Upper lobe of right lung (tissue), 1 donor: ENCODE results near the gene RFTN1. TPM values are rescaled to one million over a fixed set of nuclear protein-coding genes. Genes with fewer than 3 reads are reported as not detected.

Source experiments
- ATAC-seq: fragments of 200-7000 bp; cut with Tn5 transposase; one replicate; pipeline ENCODE4 v1.9.1; 2020; ENCODE audit warnings: mild to moderate bottlenecking, moderate library complexity
- DNase-seq: peaks from one replicate; pipeline ENCODE4 v3.0.0-alpha.2; 2020
- H3K27ac ChIP-seq: fragments of 200-600 bp; one replicate; pipeline ENCODE4 v1.8.0; 2022
- H3K27me3 ChIP-seq: fragments of 200-600 bp; one replicate; pipeline ENCODE4 v1.8.0; 2022; ENCODE audit warnings: mild to moderate bottlenecking
- H3K36me3 ChIP-seq: fragments of 200-600 bp; one replicate; pipeline ENCODE4 v1.8.0; 2022
- H3K4me1 ChIP-seq: fragments of 200-600 bp; one replicate; pipeline ENCODE4 v1.8.0; 2022
- H3K4me3 ChIP-seq: fragments of 200-600 bp; one replicate; pipeline ENCODE4 v1.8.0; 2022; ENCODE audit warnings: mild to moderate bottlenecking
- H3K9me3 ChIP-seq: fragments of 200-600 bp; one replicate; pipeline ENCODE4 v1.8.0; 2022
- intact Hi-C: fragments of 100-400 bp; cut with DNase I; formaldehyde crosslinking; loops from one replicate; pipeline ENCODE4 v1.11.0; 2022
- total RNA-seq: library from RNA; stranded (reverse); fragmentation: NEBNext Ultra II Directional; extraction: Animal tissue kit (Norgen Biotek cat#: 25700); gene quantifications from one replicate; pipeline ENCODE4 v1.2.1, GENCODE V29; 2021
- TF ChIP-seq, protein P1 (sequence below): fragments of 200-600 bp; IDR thresholded peaks from one replicate; pipeline ENCODE4 v1.8.0; 2022; ENCODE audit warnings: antibody characterized with exemption
- donor health status: DM: no; HTN: yes; CAD: no; lungs with severe emphysema.

RFTN1 gene
- total RNA-seq, 1 donor from 2014 or later, result 69.4 TPM

- Histone ChIP-seq H3K27me3 (no peaks in the 10 kb centered on the region), H3K4me1 (peaks cover 14% of the 10 kb centered on the region), H3K4me3 (no peak overlapping the region), H3K27ac (no peak overlapping the region), H3K9me3 (no peaks in the 10 kb centered on the region), H3K36me3 (no peaks in the 10 kb centered on the region)
- intact Hi-C loops, result no loop called here
- ATAC-seq (no peak), DNase-seq (no peak)
- TF ChIP-seq, protein P1, sequence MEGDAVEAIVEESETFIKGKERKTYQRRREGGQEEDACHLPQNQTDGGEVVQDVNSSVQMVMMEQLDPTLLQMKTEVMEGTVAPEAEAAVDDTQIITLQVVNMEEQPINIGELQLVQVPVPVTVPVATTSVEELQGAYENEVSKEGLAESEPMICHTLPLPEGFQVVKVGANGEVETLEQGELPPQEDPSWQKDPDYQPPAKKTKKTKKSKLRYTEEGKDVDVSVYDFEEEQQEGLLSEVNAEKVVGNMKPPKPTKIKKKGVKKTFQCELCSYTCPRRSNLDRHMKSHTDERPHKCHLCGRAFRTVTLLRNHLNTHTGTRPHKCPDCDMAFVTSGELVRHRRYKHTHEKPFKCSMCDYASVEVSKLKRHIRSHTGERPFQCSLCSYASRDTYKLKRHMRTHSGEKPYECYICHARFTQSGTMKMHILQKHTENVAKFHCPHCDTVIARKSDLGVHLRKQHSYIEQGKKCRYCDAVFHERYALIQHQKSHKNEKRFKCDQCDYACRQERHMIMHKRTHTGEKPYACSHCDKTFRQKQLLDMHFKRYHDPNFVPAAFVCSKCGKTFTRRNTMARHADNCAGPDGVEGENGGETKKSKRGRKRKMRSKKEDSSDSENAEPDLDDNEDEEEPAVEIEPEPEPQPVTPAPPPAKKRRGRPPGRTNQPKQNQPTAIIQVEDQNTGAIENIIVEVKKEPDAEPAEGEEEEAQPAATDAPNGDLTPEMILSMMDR, result no peak
Observed at GRCh38 chr3:16520241-16520969, 6.9 kb upstream of the RFTN1 start.

- Histone ChIP-seq H3K4me3 (no peak overlapping the region), H3K27me3 (no peaks in the 10 kb centered on the region), H3K27ac (no peak overlapping the region), H3K9me3 (no peaks in the 10 kb centered on the region), H3K36me3 (no peaks in the 10 kb centered on the region), H3K4me1 (peaks cover 24% of the 10 kb centered on the region)
- ATAC-seq (no peak), DNase-seq (no peak)
- TF ChIP-seq, protein P1, result peak; percentile 52
- intact Hi-C loops, result no loop called here
Observed at GRCh38 chr3:16516695-16517481, 3.4 kb upstream of the RFTN1 start.

DNA sequence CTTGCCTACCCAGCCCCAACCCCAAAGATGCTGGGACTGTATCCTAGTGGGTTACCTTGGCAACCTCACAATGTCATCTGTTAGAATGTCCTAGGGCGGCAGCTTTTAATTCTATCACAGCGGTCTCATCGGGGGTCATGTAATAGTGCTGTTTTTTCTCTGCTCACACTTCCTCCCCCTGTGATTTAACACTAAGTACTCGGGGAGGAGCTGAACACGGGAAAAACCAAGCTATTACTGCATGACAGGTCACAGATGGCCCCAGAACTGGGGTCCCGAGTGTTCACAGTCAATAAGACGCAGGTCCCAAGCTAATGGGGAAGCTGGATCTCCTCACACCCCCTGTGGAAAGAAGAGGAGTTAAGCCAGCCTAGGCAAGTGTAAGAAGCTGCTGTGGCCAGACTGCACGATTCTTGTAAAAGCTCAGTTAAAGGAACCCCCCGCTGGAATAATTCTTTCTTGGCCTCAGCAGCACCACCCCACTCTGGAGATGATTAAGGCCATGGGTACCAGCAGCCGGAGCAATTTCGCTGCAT lies 2.5 kb upstream of the RFTN1 start:
- Histone ChIP-seq H3K27me3 (no peaks in the 10 kb centered on the region), H3K4me1 (peaks cover 29% of the 10 kb centered on the region), H3K4me3 (no peak overlapping the region), H3K36me3 (no peaks in the 10 kb centered on the region), H3K27ac (no peak overlapping the region), H3K9me3 (no peaks in the 10 kb centered on the region)
- intact Hi-C loops, result no loop called here
- ATAC-seq (no peak), DNase-seq (no peak)
- TF ChIP-seq, protein P1, result no peak

DNA sequence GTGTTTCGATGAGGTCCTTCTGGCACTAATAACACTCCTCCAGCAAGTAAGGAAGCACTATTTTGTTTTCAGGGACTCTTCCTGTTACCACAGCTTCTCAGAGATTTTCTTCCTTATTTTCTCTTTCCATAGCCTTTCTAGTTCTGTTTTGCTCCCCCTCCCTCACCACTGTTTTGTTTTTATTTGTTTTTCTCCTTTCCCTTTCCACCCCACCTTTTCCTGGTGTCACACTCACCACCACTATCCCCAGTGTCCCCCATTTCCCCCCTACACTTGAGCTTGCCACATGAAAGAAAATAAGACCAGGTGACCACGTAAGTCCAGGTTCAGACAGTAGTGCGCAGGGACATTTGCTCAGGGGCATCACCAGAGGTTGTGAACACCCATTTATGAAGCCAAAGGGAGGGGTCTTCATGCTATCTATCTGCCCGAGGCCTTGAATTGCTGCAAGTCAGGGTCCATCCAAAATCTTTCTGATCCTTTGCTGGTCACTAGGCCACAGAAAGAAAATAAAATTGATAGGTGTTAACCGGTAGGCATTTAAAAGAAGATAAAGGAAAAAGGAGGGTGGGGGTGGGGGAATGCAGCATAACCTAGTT lies 1.4 kb upstream of the RFTN1 start:
- DNase-seq (no peak), ATAC-seq (no peak)
- no peak overlapping the region for H3K27ac ChIP-seq
- peaks cover 38% of the 10 kb centered on the region for H3K4me1 ChIP-seq
- intact Hi-C loops, result no loop called here
- no peaks in the 10 kb centered on the region for H3K27me3 ChIP-seq
- no peaks in the 10 kb centered on the region for H3K36me3 ChIP-seq
- TF ChIP-seq, protein P1, result no peak
- no peaks in the 10 kb centered on the region for H3K9me3 ChIP-seq
- H3K4me3 ChIP-seq, result peak overlapping the region; percentile 91

- Histone ChIP-seq H3K27ac (peak overlapping the region; percentile 80), H3K4me3 (peak overlapping the region; percentile 91), H3K36me3 (no peaks in the 10 kb centered on the region), H3K4me1 (peaks cover 45% of the 10 kb centered on the region), H3K9me3 (no peaks in the 10 kb centered on the region), H3K27me3 (no peaks in the 10 kb centered on the region)
- no peak for DNase-seq
- TF ChIP-seq, protein P1, result no peak
- ATAC-seq, result no peak
- intact Hi-C loops, result no loop called here
Observed at GRCh38 chr3:16514021-16514700, 662 bp upstream of the RFTN1 start.
